DOHH2 (cell line): ENCODE data around the gene CDKN1C.

Experiments used
- H3F3A ChIP-seq: fragments of 200-600 bp; sonication (generic), shearing (Covaris generic); 2 replicates; pipeline ENCODE4 v1.6.0; 2016; ENCODE audit warnings: antibody characterized with exemption, mild to moderate bottlenecking; ENCODE audit not compliant: control insufficient read depth, insufficient read depth
- H3K27ac ChIP-seq: fragments of 200-600 bp; sonication (generic); 2 replicates; pipeline ENCODE4 v1.5.1; 2014; ENCODE audit warnings: low read depth, mild to moderate bottlenecking, low read length, moderate library complexity
- H3K27me3 ChIP-seq: fragments of 200-600 bp; sonication (generic); 2 replicates; pipeline ENCODE4 v1.6.1; 2014; ENCODE audit warnings: mild to moderate bottlenecking, low read length, mixed read lengths; ENCODE audit not compliant: control insufficient read depth
- H3K36me3 ChIP-seq: fragments of 200-600 bp; sonication (generic); 2 replicates; pipeline ENCODE4 v1.6.1; 2014; ENCODE audit warnings: mild to moderate bottlenecking, low read length, moderate library complexity, mixed read lengths; ENCODE audit not compliant: control insufficient read depth
- H3K4me1 ChIP-seq: fragments of 200-600 bp; sonication (generic); 2 replicates; pipeline ENCODE4 v1.6.1; 2014; ENCODE audit warnings: mild to moderate bottlenecking, low read length, mixed read lengths; ENCODE audit not compliant: control insufficient read depth
- H3K4me2 ChIP-seq: fragments of 200-600 bp; sonication (generic); 2 replicates; pipeline ENCODE4 v1.6.0; 2014; ENCODE audit warnings: mild to moderate bottlenecking, low read length, moderate library complexity
- H3K4me3 ChIP-seq: fragments of 200-600 bp; sonication (generic); 2 replicates; pipeline ENCODE4 v1.5.1; 2014; ENCODE audit warnings: mild to moderate bottlenecking, low read length, mixed read lengths
- H3K79me2 ChIP-seq: fragments of 200-600 bp; sonication (generic); 2 replicates; pipeline ENCODE4 v1.6.1; 2014; ENCODE audit warnings: mild to moderate bottlenecking, low read length, mixed read lengths; ENCODE audit not compliant: control insufficient read depth
- H3K9me2 ChIP-seq: fragments of 200-600 bp; sonication (generic); replicated peaks from 2 replicates; pipeline ENCODE4 v1.6.1; 2014; ENCODE audit warnings: mild to moderate bottlenecking, low read length, mixed read lengths; ENCODE audit not compliant: control insufficient read depth
- H3K9me3 ChIP-seq: fragments of 200-600 bp; sonication (generic); 2 replicates; pipeline ENCODE4 v1.6.1; 2014; ENCODE audit warnings: antibody characterized with exemption, low read length, mixed read lengths; ENCODE audit not compliant: control insufficient read depth, insufficient read depth
- H4K20me1 ChIP-seq: fragments of 200-600 bp; sonication (generic); 2 replicates; pipeline ENCODE4 v1.6.0; 2014; ENCODE audit warnings: low read depth, mild to moderate bottlenecking, antibody characterized with exemption, low read length, moderate library complexity; ENCODE audit not compliant: control insufficient read depth, insufficient read depth
- EZH2phosphoT487 ChIP-seq: fragments of 200-600 bp; sonication (generic); IDR thresholded peaks from 2 replicates; pipeline ENCODE4 v1.6.1; 2017; ENCODE audit warnings: borderline replicate concordance, mild to moderate bottlenecking, antibody characterized with exemption, low read length, moderate library complexity, mixed read lengths
- TF ChIP-seq, protein P1 (sequence below): fragments of 200-600 bp; sonication (generic); IDR thresholded peaks from one replicate; pipeline ENCODE4 v1.5.1; 2014; ENCODE audit warnings: antibody characterized with exemption, mild to moderate bottlenecking, low read depth, low read length; ENCODE audit not compliant: poor library complexity, severe bottlenecking

The CDKN1C gene

DNA sequence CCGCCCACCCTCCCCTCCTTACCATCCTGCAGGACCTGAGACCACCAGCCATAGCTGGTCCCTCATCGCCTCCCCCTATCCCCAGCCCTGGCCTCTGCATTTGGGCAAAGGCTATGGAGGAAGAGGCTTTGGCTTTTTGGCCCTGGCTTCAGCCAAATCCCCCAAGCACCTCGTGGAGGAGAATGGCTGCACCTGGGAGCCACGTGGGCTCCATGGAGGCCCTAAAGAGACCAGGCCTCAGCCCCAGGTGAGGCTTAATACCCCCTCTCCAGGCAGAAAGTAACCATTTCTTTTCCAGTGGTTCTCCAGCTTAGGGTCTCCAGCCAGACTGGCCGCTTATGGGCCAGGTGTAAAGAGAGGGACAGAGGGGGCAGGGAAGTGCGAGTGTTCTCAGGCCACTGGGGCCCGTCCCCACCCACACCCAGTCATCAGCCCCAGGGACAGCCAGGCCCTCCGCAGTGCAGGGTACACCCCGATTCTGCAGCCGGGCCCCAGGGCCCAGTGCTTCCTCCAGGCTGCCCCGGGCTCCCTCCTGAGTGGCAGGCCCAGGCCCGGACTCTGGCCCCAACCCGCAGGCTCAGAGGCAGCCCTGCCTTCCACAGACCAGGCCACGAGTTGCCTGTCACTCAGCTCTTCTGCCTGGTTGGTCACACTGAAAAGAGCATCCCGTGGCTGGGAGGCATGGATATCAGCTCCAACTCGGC, 26.4 kb downstream of the CDKN1C start:
- Histone ChIP-seq H4K20me1 (no peaks in the 10 kb centered on the region), H3K4me3 (no peak overlapping the region), H3K4me1 (no peaks in the 10 kb centered on the region), H3K4me2 (no peak overlapping the region), H3K9me2 (no peaks in the 10 kb centered on the region), H3F3A (no peaks in the 10 kb centered on the region), H3K27me3 (no peaks in the 10 kb centered on the region), H3K9me3 (no peaks in the 10 kb centered on the region), H3K79me2 (no peaks in the 10 kb centered on the region), H3K27ac (no peak overlapping the region), H3K36me3 (no peaks in the 10 kb centered on the region)
- no peak for TF ChIP-seq EZH2phosphoT487

DNA sequence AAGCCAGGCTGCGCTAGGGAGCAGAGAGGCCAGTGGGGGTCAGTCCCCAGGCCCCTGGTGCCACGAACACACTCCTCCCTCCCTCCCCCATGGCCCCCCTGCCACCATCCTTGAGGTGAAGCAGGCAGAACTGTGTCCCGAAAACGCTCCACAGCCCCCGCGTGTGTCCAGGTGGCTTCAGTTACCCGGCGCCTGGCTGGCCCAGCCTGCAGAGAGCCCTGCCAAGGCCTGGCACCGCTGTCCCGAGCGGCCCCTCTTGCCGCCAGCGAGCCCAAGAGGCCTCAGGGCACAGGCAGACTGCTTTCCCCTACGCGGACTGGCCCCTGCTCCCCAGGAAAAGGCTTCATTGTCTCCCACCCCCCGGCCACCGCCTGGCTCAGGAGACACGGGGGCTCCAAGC, 27.7 kb downstream of the CDKN1C start:
- Histone ChIP-seq H3K27ac (no peak overlapping the region), H3K27me3 (no peaks in the 10 kb centered on the region), H3K9me2 (no peaks in the 10 kb centered on the region), H3K36me3 (no peaks in the 10 kb centered on the region), H3K4me3 (no peak overlapping the region), H3F3A (no peaks in the 10 kb centered on the region), H3K79me2 (no peaks in the 10 kb centered on the region), H3K4me1 (no peaks in the 10 kb centered on the region), H3K4me2 (no peak overlapping the region), H4K20me1 (no peaks in the 10 kb centered on the region), H3K9me3 (no peaks in the 10 kb centered on the region)
- TF ChIP-seq, protein P1, sequence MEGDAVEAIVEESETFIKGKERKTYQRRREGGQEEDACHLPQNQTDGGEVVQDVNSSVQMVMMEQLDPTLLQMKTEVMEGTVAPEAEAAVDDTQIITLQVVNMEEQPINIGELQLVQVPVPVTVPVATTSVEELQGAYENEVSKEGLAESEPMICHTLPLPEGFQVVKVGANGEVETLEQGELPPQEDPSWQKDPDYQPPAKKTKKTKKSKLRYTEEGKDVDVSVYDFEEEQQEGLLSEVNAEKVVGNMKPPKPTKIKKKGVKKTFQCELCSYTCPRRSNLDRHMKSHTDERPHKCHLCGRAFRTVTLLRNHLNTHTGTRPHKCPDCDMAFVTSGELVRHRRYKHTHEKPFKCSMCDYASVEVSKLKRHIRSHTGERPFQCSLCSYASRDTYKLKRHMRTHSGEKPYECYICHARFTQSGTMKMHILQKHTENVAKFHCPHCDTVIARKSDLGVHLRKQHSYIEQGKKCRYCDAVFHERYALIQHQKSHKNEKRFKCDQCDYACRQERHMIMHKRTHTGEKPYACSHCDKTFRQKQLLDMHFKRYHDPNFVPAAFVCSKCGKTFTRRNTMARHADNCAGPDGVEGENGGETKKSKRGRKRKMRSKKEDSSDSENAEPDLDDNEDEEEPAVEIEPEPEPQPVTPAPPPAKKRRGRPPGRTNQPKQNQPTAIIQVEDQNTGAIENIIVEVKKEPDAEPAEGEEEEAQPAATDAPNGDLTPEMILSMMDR: no peak
- TF ChIP-seq EZH2phosphoT487: no peak

DNA sequence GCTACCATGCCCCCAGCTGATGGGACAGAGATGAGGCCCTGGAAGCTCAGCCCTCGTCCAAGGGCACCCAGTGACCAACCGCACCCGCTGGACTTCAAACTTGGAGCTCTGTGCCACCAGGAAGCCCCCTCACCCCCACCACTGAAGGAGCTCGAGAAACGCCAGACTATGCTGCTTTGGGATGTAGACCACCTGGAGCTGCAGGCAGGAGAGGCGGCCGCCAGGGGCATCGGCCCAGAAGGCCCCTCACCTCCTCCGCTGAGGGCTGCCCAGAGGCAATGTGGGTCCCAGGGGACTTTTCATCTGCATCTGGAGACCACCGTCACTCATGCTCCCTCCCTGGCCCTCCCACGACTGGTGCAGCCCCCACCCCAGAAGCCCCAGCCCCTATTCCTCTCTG, 28.3 kb downstream of the CDKN1C start:
- Histone ChIP-seq H3F3A (no peaks in the 10 kb centered on the region), H3K9me3 (no peaks in the 10 kb centered on the region), H3K4me3 (no peak overlapping the region), H3K79me2 (no peaks in the 10 kb centered on the region), H3K4me2 (no peak overlapping the region), H3K27ac (no peak overlapping the region), H3K4me1 (no peaks in the 10 kb centered on the region), H3K36me3 (no peaks in the 10 kb centered on the region), H3K9me2 (no peaks in the 10 kb centered on the region), H3K27me3 (no peaks in the 10 kb centered on the region), H4K20me1 (no peaks in the 10 kb centered on the region)
- TF ChIP-seq, protein P1: no peak
- TF ChIP-seq EZH2phosphoT487: no peak

DNA sequence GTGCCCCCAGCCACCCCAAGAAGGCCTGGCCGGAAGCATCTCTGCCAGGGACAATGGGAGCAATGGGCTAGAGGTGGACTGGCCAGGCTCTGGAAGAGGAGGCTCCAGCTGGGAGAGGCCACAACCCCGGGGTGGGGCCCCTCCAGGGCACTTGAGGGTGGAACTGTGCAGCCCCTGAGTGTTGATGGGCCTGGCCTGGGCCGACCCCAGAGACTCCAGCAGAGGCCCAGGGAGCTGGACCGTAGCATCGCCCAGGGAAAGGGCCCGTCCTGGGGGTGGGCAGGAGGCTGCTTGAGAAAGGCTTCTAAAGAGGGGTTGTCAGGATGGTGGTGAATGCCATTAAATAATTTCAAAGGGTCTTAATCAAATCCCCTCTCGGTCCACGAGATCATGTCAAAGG, 30.4 kb downstream of the CDKN1C start:
- H3K9me3 ChIP-seq: no peaks in the 10 kb centered on the region
- no peaks in the 10 kb centered on the region for H3K9me2 ChIP-seq
- no peak overlapping the region for H3K27ac ChIP-seq
- no peaks in the 10 kb centered on the region for H3K27me3 ChIP-seq
- H4K20me1 ChIP-seq: no peaks in the 10 kb centered on the region
- H3K4me3 ChIP-seq: no peak overlapping the region
- H3K4me2 ChIP-seq: no peak overlapping the region
- H3K36me3 ChIP-seq: no peaks in the 10 kb centered on the region
- H3K79me2 ChIP-seq: no peaks in the 10 kb centered on the region
- TF ChIP-seq EZH2phosphoT487: no peak
- TF ChIP-seq, protein P1: no peak
- H3F3A ChIP-seq: no peaks in the 10 kb centered on the region
- no peaks in the 10 kb centered on the region for H3K4me1 ChIP-seq
